Measurements from ENCODE around the gene OR4F29. TPM values are rescaled to one million over a fixed set of nuclear protein-coding genes. Genes with fewer than 3 reads are reported as not detected.
"Not testable (repeated sequence)": the region's sequence is repeated elsewhere in the genome, so short reads cannot be mapped to it uniquely, and the experiment has no call there.

Gene OR4F29
- not detected for polyA plus RNA-seq

- H3K27ac Mint-ChIP-seq, H3K4me1 Mint-ChIP-seq, H3K9me3 Mint-ChIP-seq, H3K4me3 Mint-ChIP-seq, H3K36me3 Mint-ChIP-seq, H3K27me3 Mint-ChIP-seq: not testable (repeated sequence)
Measured at GRCh38 chr1:451578-451977, at the start of gene OR4F29. Gene OR4F29 (minus strand): TSS chr1:451678. CDS start chr1:451678, 0 bp downstream.

Other genes starting within 250 kb of the OR4F29 start
- not detected for gene OR4F16, start 235.0 kb upstream of the OR4F29 start, polyA plus RNA-seq